HG03108 (cell line): ENCODE data around the gene CMIP.
A peak's percentile ranks its signal among the peaks of the same experiment; 100 is the strongest.

Experiments used
- ATAC-seq: cut with Tn5 transposase; IDR thresholded peaks from one replicate; pipeline ENCODE4 v1.9.1; 2021; ENCODE audit warnings: moderate library complexity; ENCODE audit not compliant: unreplicated experiment

CMIP gene

DNA sequence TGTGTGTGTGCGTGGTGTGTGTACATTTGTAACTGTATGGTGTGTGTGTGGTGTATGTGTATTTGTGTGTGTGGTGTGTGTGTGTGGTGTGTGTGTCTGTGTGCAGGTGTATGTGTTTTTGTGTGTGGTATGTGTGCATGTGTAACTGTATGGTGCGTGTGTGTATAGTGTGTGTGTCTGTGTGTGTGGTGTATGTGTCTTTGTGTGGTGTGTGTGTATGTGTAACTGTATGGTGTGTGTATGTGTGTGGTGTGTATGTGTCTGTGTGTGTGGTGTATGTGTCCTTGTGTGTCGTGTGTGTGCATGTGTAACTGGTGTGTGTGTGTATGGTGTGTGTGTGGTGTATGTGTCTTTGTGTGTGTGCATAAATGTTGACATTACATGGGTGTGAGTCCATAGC lies 170.8 kb downstream of the CMIP start:
- ATAC-seq = no peak

DNA sequence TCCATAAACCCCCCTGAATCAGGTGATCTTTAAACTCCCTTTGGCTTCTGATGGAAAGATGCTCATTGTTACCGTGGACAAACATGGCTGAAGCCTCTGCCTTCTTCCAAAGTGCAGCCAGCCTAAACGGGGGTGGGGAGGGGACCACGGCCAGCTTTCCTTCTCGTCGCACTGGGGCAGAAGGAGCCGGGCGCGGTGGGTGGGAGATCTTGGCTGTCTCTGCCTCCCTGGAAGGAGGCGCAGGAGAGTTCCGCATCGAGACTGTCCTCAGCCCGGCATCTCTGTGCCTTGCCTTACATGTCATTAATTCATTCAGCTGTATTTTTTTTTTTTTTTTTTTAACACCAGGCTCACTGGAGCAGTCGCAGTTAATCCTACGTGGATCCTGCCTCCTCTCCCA lies 171.2 kb downstream of the CMIP start:
- ATAC-seq = no peak

DNA sequence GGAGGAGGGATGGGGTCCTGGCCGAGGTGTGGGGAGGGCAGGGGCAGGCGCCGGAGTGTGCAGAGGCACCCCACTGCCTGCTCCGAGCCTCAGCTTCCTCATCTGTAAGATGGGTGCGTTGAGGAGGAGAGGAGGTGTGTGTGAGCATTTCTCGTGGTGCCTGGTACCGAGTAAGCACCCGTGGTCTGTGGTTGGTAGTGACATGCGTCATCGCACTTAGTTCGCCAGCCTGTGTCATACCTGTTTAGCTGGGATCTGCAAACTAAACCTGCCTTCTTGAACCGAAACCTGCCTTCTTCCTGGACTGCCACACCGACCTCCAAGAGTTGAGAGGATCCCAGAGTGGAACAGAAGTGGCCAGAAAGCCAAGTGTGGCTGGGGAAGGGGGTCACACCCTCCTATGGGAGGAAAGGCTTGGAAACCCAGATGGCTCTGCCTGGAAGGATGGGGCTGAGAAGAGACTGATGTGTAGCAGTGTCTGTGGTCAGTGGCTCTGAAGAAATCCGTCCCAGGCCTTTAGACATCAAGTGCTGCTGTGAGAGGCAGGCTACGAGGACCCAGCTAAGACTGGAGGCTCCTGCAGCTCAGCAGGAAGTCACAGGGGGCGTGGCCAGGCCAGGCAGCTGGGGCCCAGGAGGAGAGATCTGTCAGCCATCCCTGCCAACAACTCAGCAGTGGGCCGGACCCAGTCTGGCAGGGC lies 171.9 kb downstream of the CMIP start:
- ATAC-seq = peak; percentile 74

DNA sequence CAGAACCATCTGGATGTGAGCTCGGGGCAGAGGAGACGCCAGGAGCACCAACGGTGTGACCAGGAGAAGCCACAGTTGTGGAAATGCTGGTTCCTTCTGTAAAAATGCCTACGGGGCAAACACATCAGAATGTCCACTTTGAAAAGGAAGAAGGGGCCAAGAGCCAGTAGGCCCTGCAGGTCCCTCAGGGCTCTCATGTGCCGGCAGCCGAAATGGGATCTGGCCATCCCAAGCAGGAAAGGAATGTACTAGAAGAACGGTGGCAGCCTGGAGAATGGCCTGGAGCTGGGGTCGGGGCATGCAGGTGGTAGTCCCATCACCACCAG lies 172.4 kb downstream of the CMIP start:
- ATAC-seq = no peak

DNA sequence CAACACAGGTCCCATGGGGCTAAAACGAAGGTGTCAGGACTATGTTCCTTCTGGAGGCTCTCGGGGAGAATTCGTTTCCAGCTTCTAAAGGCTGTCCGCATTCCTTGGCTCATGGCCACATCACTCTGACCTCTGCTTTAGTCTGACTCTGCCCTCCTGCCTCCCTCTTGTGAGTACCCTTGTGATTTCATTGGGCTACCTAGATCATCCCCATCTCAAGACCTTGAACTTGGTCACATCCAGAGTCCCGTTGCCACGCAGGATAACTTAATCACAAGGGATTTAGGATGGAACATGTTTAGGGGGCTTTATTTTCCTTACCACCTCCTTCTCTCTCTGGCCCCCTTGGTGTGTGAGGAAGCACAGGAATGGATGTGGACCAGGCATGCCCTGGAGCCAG lies 173.6 kb downstream of the CMIP start:
- no peak for ATAC-seq

DNA sequence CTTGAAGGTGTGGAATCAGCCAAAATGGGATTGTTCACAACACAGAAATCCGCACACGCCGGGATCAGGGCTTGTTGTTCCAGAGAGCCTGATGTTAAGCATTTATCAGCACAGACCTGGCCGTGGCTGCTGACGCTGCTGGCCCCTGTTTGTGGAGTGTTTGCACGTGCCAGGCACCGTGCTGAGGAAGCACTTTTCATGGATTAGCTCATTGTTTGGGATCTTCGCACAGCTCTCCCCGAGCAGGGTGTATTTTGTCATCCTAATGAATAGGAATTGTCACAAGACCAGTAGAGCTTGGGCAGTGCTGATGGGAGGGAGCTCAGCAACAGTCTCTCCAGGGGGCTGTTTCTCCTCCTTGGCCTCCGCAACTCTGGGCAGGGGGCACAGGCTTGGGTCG lies 174.1 kb downstream of the CMIP start:
- no peak for ATAC-seq

DNA sequence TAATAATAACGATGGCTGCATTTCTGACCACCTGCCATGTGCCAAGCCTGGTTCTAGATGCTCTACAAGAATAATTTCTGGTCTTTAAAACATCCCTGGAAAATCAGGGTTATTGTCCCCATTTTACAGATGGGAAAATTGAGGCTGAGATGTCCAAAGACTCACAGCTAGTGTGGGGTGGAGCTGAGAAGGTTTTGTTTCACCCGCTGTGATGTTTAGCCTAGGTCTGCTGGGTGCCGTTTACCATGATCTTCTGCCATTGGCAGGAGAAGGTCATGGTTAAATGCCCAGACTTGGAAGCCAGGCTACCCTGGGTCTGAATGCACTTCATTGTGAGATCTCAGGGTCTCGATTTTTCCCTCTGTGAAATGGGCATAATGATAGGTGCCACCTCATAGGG lies 175.4 kb downstream of the CMIP start:
- no peak for ATAC-seq

DNA sequence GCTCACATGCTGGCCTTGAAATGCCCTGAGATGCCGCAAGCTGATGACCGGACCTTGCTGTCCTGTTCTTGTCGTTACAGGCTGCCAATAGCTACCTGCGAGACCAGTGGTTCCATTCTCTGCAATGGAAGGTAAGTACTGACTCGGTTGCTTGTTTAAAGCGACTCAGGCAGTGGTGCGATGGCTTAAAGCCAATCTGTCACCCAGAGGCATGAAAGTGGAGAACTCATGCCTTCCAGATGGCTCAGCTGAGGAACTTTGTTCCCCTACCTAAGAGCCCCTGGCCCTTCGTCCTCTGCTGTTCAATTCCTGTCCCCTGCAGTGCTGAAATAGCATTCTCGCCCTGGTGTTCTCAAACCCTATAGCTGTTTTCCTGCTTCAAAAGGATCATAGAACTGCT lies 176.2 kb downstream of the CMIP start:
- ATAC-seq = no peak

DNA sequence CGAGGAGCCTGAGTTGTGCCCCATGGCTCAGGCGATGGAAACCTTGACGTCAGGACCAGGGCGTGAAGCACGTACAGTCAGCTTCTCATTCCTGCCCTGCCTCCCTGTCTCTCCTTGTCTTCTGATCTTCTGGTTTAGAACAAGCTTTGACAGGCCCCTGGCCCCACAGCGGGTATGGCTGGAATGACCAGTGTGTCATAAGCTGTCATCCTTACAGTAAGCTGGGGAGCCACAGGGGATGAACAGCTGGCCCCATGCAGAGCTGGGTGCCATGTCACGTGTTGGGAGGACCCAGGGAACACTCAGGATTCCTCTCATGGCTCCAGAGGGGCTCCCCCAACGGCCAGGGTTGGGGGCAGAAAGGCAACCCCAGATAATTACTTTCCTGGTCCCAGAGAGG lies 176.9 kb downstream of the CMIP start:
- no peak for ATAC-seq

DNA sequence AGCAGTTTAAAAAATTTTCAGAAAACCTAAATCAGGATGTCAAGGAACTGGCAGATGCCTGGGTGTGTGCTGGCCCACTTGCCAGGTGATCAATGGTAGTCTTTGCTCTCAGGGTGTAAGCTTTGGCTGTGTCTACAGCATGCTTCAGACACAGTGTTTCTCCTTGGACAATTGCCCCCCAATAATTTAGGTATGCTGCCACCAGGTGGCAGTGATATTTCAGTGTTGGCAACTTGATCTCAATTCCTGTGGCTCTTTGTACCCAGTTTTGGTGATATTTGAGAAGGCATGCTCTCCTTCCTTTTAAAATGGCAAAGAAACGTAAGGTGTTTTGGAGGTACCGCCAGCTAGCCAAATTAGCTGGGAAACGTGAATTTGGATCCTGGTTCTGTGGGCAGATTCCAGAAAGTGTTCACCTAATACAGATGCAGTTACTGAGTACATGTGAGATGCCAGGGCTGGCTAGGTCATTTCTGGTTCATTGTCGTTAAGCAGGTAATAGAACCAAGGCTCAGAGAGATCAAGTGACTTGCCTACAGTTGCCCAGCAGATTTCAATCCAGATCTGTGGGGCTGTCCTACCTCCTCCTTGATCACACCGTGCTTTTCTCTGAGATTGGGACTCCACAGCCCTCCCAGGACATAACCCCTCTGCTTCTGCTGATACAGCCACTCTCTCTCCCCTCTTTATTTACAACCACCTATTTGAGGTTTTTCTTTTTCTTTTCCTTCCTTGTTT lies 178.9 kb downstream of the CMIP start:
- no peak for ATAC-seq

DNA sequence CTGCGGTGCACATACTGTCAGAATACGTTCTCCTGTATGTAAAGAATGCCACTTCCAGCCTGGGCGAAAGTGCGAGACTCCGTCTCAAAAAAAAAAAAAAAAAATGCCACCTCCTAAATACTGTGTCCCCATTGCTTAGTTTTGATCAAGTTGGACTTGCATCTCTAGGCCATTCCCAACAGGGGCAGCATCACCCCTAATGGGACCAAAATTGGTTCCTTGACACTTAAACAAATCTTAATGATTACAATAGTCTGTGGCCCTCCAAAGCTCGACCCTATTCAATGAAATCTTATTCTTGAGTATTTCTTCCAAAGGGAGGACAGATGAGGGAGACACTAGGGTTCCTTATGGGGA lies 179.8 kb downstream of the CMIP start:
- ATAC-seq = no peak

DNA sequence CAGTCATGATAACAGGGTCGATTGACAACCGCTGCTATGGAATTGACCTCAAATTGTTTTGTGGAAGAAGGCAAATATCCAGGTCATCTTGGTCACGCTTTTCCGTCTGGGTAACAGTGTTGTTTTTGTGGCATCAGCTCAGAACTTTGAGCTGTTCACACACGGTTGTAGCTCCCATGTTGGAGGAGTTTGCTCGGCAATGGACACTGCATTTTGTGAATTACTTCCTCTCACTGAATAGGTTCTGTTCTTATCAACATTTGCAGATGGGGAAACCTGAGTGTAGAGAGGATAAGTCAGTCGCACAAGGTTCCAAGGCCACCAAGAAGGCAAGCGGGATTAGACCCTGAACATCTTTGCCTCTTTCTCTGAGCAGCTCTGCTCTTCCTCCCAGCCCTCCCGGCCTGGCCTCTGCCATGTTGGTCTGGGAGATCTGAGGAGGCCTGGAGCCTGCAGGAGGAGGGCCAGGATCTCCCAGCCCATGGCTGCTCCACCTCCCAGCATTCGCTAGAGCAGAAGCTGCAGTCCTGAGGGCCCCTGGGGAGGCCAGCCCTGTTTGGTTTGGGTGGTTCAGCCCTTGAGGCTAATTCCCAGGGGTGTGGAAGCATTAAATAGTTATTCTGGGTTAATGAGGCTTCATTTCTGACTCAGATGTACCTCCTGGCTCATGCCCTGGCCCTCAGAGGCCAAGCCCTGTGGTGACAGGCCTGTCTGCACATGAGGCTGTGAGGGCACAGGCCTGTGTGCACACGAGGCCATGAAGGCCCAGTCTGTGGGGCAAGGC lies 180.3 kb downstream of the CMIP start:
- no peak for ATAC-seq

DNA sequence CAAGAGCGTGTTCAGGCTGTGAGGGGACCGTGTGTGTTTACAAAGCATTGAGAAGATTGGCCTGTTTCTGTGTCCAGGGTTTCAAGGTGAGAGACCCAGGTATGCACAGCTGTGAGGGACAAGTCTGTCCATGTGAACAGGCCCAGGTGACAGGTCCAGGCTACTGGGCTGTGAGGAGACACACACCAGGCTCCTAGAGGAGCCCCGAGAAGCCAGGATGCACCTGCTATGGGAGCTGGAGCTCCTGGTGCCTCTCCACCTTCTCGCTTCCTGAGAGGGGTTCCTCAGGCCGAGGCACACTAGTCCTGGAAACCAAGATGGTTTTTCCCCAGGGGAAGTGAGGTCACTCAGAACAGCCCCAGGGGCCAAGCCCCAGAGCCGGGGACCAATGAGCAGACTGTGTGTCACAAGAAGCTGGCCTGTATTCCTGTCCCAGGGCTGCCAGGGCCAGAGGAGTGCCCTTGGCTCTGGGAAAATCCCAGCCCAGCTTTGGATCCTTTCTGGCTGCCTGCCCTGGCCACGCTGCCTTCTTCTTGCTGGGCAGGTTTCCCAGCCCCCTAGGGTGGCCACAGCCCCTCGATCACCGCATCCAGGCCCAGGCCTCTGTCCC lies 181.0 kb downstream of the CMIP start:
- no peak for ATAC-seq

DNA sequence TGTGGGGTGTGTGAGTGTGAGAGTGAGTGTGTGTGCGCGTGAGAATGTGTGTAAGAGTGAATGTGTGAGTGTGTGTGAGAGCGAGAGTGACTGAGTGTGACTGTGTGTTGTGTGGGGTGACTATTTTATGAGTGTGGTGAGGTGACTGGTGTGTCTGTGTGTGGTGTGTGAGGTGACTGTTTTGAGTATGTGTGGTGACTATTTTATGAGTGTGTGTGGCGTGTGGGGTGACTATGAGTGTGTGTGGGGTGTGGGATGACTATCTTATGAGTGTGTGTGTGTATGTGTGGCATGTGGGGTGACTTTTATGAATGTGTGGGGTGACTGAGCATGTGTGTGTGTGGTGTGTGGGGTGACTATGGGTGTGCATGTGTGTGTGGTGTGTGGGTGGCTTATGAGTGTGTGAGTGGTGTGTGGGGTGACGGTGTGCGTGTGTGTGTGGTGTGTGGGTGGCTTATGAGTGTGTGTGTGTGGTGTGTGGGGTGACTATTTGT lies 181.6 kb downstream of the CMIP start:
- no peak for ATAC-seq

DNA sequence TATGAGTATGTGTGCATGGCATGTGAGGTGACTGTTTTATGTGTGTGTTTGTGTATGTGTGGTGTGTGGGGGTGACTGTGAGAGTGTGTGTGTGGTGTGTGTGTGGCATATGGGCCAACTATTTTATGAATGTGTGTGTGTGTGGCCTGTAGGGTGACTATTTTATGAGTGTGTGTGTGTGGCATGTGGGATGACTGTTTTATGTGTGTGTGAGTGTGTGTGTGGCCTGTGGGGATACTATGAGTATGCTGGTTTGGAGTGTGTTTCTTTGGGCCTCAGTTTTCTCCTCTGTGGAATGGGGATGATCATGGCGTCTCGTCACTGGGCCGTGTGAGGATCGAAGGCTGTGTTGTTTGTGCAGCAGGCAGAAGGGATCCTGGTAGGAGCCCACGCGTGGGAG lies 182.4 kb downstream of the CMIP start:
- no peak for ATAC-seq

DNA sequence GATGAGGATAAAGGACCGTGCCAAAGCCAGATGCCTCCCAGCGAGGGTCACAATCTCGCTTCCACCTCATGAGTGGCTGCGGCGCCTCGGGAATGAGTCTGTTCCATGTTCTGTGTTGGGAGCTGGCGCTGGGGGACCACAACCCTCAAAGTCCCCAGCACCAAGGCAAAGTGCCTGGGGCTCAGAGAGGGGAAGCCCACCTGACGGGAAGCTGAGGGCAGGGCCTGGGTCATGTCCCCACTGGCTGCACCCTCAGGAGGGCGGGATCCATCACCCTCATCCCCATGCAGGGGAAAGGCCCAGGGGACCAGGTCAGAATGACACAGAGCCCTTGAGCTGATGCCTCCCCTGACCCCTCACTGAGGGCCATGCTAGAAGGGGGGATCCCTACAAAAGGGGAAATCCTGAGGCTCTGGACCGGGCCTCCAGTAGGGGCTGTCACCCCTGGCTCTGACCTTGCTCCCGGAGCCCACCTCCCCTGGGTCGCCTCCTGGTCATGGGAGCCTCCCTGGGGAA lies 183.2 kb downstream of the CMIP start:
- ATAC-seq = no peak

DNA sequence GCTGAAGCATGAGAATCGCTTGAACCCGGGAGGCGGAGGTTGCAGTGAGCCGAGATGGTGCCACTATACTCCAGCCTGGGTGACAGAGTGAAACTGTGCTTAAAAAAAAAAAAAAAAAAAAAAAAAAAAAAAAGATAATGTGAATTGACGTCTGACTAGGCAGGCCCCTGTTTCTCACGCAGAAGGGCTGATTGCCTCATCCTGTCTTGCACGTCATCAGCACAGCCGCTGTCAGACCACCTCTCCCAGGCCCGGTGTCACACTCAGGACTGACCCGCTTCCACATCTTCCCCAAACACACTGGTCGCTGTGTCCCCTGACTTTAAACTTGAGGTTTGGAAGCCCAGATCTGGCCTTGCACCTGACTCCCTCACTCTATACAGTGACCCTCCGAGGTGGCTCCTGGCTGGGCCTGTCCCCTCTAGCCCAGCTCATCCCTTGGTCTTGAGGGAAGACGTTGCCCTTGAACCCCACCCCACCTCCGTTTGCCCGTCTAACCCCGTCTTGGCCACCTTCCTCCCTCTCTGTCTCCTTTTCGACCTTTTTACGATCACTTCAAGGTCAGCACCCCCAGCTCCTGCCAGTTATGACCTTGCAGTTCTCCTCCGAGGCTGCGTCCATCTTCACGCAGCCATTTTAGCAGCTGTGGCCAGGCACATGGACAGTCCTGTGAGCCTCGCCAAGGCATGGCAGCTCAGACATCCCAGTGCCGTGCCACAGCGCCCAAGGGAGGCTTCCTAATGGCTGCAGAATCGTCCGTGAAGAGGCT lies 184.6 kb downstream of the CMIP start:
- no peak for ATAC-seq

DNA sequence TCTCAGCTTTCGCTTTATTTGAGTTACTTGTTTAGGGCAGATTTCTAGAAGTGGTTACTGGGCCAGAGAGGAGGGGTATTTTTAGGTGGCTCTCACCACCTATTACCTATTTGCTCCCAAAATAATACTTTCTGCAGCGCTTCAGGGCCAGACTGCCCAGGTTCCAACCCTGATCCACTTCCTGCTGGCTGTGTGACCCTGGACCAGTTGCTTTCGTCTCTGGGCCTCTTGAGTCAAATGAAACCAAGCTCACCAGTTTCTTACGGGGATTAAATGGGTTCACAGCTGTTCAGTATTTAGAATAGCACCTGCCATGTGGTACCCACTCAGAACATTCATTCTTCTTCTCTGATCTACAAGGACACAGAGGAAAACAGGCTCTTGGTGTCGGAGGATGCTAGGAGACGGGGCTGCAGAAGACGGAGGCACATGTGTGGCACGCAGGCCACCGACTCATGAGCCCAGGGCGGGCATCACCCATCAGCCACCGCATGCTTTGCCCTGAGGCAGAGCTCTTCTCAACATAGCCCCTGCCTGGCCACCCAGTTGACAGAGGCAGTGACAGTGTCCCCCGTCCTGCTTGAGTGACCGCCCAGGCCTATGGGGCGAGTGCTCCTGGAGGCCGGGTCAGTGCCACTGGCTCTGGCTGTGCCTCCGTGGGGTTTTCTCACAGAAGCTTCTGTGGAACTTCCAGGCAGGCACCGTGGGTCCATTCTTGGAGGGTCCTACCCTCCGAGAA lies 185.5 kb downstream of the CMIP start:
- ATAC-seq = no peak

DNA sequence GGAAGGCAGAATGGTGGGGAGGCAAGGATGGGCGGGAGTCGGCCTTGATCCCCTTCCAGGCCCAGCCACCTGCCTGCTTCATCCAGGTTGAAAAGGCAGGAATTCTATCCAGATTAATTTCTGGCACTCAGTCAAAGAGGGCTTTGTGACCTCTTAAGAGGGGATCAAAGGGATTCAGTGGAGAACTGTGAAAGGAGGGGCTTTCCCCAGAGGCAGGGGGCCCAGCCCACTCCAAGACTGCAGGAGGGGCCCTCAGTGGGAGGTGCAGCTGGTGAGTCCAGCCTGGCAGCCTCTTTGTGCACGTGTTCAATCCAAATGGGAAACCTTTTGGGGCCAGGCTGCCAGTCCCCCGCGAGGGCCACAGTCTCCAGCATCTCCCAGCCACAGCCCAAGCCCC lies 186.0 kb downstream of the CMIP start:
- no peak for ATAC-seq
